Prostate gland (tissue), 2 donors: ENCODE results near the gene FHIP1B.
"Not testable (repeated sequence)": the region's sequence is repeated elsewhere in the genome, so short reads cannot be mapped to it uniquely, and the experiment has no call there.

Experiments used
- POLR2A ChIP-seq: fragments of 450-650 bp; IDR thresholded peaks from one replicate; pipeline ENCODE4 v1.6.1; 2016; ENCODE audit warnings: antibody characterized with exemption, mild to moderate bottlenecking
- TF ChIP-seq, protein P1 (sequence below), 4 experiments: fragments of 200-600 bp in 2 of 4; fragments of 450-650 bp in 2 of 4; sonication (generic) in 2 of 4; IDR thresholded peaks; 1 replicate in 3 of 4; 2 replicates in 1 of 4; pipeline ENCODE4 v1.5.1; 2016 to 2019; ENCODE audit warnings: antibody characterized with exemption in 4 of 4, mild to moderate bottlenecking in 2 of 4, moderate library complexity in 2 of 4

DNA sequence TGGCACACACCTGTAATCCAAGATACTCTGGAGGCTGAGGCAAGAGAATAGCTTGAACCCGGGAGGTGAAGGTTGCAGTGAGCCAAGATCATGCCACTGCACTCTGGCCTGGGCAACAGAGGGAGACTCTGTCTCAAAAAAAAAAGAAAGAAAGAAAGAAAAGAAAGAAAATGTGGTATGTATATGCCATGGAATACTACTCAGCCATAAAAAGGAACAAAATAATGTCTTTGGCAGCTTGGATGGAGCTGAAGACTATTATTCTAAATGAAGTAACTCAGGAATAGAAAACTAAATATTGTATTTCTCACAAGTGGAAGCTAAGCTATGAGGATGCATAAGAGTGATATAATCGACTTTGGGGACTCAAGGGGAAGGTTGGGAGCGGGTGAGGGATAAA is 14.5 kb upstream of the FHIP1B start:
- not testable (repeated sequence) for TF ChIP-seq POLR2A
- TF ChIP-seq, protein P1, sequence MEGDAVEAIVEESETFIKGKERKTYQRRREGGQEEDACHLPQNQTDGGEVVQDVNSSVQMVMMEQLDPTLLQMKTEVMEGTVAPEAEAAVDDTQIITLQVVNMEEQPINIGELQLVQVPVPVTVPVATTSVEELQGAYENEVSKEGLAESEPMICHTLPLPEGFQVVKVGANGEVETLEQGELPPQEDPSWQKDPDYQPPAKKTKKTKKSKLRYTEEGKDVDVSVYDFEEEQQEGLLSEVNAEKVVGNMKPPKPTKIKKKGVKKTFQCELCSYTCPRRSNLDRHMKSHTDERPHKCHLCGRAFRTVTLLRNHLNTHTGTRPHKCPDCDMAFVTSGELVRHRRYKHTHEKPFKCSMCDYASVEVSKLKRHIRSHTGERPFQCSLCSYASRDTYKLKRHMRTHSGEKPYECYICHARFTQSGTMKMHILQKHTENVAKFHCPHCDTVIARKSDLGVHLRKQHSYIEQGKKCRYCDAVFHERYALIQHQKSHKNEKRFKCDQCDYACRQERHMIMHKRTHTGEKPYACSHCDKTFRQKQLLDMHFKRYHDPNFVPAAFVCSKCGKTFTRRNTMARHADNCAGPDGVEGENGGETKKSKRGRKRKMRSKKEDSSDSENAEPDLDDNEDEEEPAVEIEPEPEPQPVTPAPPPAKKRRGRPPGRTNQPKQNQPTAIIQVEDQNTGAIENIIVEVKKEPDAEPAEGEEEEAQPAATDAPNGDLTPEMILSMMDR (IDR thresholded peaks at IDR 0.05), result not testable (repeated sequence)
